ENCODE results near the gene SLC39A5.
"Not testable (repeated sequence)": the region's sequence is repeated elsewhere in the genome, so short reads cannot be mapped to it uniquely, and the experiment has no call there.

Gene SLC39A5

DNA sequence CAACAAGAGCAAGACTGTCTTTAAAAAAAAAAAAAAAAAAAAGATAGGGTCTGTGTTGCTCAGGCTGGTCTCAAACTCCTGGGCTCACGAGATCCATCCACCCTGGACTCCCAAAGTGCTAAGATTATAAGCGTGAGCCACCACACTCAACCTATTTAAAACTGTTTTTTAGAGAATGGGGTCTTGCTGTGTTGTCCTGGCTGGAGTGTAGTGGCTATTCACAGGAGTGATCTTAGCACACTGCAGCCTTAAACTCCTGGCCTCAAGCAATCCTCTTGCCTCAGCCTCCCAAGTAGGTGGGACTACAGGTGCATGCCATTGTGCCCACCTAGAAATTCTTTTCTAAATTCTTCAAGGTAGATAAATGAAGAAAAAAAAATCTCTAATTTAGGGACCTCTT lies 44.4 kb downstream of the SLC39A5 start:
- no peak overlapping the region for H3K4me3 ChIP-seq (ENCODE audit: low read depth, low read length)
- no peak for DNase-seq (ENCODE audit: low read depth)
- TF ChIP-seq, protein P1, sequence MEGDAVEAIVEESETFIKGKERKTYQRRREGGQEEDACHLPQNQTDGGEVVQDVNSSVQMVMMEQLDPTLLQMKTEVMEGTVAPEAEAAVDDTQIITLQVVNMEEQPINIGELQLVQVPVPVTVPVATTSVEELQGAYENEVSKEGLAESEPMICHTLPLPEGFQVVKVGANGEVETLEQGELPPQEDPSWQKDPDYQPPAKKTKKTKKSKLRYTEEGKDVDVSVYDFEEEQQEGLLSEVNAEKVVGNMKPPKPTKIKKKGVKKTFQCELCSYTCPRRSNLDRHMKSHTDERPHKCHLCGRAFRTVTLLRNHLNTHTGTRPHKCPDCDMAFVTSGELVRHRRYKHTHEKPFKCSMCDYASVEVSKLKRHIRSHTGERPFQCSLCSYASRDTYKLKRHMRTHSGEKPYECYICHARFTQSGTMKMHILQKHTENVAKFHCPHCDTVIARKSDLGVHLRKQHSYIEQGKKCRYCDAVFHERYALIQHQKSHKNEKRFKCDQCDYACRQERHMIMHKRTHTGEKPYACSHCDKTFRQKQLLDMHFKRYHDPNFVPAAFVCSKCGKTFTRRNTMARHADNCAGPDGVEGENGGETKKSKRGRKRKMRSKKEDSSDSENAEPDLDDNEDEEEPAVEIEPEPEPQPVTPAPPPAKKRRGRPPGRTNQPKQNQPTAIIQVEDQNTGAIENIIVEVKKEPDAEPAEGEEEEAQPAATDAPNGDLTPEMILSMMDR (conservative IDR thresholded peaks at IDR 0.05; ENCODE audit: low read depth, low read length), result no peak

DNA sequence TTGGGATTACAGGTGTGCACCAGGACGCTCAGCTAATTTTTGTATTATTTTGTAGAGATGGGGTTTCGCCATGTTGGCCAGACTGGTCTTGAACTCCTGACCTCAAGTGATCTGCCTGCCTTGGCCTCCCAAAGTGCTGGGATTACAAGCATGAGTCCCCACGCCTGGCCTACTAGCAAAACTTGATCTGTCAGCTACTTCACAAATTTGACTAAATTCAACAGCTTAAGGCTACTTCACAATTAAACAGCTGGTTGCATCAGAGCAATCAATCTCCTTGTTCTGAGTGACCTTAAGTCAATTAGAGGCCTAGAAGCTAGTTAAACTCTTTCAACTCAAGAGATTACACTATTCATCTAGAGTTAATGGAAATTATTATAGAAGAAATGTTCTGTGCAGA lies 49.1 kb downstream of the SLC39A5 start:
- no peak overlapping the region for H3K4me3 ChIP-seq (ENCODE audit: low read depth, low read length)
- TF ChIP-seq, protein P1 (conservative IDR thresholded peaks at IDR 0.05; ENCODE audit: low read depth, low read length), result no peak
- DNase-seq (ENCODE audit: low read depth), result no peak

DNA sequence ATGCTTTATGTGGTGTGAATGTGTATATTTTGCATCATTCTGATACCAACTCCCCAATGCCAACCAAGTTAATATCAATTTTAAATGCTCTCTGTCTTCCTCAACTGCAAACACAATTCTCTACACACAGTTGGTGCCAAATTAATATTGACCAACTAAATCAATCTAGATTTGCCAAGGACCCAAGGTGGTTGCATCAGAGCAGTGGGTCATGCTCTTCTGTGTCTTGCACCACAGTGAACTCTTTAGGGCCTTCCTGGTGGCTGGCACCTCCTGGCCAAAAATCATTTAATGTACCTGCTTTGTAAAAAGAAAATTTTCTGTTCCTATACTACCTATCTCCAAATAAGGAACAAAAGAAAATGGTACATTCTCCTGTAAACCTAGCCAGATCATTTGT lies 51.0 kb downstream of the SLC39A5 start:
- TF ChIP-seq, protein P1 (conservative IDR thresholded peaks at IDR 0.05; ENCODE audit: low read depth, low read length), result no peak
- H3K4me3 ChIP-seq (ENCODE audit: low read depth, low read length), result no peak overlapping the region
- no peak for DNase-seq (ENCODE audit: low read depth)

DNA sequence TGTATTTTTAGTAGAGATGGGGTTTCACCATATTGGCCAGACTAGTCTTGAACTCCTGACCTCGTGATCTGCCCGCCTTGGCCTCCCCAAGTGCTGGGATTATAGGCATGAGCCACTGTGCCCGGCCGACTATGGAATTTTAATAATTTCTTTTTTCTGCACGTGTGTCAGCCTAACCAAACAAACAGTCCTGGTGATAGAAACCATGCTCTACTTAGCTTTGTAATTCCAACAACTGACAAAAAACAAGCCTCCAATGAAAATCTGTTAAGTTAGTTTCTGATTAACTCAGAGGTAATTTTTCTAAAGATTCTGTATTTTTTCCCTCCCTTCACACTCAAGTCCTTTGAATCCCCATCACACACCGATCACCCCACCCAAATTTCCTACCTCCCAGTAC lies 52.2 kb downstream of the SLC39A5 start:
- DNase-seq (ENCODE audit: low read depth), result no peak
- TF ChIP-seq, protein P1 (conservative IDR thresholded peaks at IDR 0.05; ENCODE audit: low read depth, low read length), result no peak
- H3K4me3 ChIP-seq (ENCODE audit: low read depth, low read length), result no peak overlapping the region

DNA sequence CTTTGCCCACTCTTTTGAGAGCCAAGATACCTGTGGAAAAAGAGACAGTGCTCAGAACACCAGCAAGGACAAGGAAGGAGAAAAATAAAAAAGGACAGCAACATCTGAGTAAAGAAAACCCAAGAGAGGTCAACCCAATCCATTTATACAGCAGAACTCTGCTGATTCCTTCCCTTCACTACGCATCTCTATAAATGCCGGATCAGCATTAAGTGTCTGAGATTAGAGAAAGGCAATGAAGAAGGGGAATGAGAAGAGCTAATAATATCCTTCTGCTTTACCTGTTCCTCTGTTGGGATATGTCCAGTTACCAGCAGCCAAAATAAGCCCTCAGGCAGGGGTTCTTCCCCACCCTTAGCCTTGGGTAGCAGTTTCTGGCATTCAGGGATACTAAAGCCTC lies 52.7 kb downstream of the SLC39A5 start:
- DNase-seq (ENCODE audit: low read depth), result no peak

DNA sequence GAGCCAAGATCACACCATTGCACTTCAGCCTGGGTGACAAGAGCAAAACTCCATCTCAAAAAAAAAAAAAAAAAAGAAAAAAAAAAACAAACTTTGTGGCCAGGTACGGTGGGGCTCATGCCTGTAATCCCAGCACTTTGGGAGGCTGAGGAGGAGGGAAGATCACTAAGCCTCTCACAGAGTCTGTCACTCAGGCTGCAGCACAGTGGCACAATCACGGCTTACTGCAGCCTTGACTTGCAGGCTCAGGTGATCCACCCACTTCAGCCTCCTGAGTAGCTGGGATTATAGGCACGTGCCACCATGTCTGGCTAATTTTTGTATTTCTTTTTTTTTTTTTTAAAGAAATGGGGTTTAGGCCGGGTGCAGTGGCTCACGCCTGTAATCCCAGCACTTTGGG lies 54.4 kb downstream of the SLC39A5 start:
- not testable (repeated sequence) for H3K4me3 ChIP-seq (ENCODE audit: low read depth, low read length); DNase-seq (ENCODE audit: low read depth)

More for the DNA sequence above, 52.7 kb downstream of the SLC39A5 start:
- H3K4me3 ChIP-seq (ENCODE audit: low read depth, low read length), result no peak overlapping the region
- TF ChIP-seq, protein P1 (conservative IDR thresholded peaks at IDR 0.05; ENCODE audit: low read depth, low read length), result no peak

DNA sequence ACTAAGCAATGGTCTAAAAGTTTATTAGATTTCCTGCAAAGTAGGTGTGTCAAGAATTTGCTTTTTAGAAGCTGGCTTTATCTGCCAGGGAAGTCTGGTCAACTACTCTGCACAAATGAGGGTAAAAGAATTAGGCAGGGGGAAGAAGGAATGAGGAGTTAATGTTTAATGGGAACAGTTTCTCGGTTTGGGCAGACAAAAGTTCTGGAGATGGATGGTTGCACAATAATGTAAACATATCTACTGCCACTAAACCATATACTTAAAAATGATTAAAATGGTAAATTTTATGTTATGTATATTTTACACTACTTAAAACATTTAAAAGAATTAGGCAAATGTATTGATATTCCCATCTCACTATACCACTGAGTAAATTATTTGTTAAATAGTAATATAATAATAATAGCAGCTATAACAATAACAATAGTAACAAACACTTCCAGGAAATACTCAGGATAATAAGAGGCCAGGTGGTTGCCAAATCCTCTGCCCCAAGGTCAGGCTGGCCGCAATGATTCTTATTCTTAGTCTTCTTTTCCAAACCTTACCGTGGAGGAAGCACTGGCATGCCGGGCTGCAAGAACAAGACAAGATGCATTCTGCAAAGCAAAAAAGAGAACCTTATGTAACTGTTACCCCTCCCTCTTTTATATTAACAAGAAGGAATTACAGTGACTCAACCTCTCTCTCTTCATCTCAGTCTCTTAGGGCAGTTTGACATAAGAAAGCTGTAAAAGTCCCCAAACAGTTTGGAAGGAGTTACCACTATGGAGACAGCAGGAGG lies 56.4 kb downstream of the SLC39A5 start:
- DNase-seq (ENCODE audit: low read depth), result peak; percentile 16
- TF ChIP-seq, protein P1 (conservative IDR thresholded peaks at IDR 0.05; ENCODE audit: low read depth, low read length), result no peak
- no peak overlapping the region for H3K4me3 ChIP-seq (ENCODE audit: low read depth, low read length)

Data from choroid plexus epithelial cell (primary cell).